IPS-15b (cell line): ENCODE measurements around the gene LCP2.

Experiments
- H3K27me3 ChIP-seq: one replicate; pipeline ENCODE4 v1.6.1; 2013; ENCODE audit warnings: low read length; ENCODE audit not compliant: control insufficient read depth, insufficient read depth
- H3K36me3 ChIP-seq: one replicate; pipeline ENCODE4 v1.6.1; 2013; ENCODE audit warnings: low read length; ENCODE audit not compliant: control insufficient read depth, insufficient read depth
- H3K4me1 ChIP-seq: one replicate; pipeline ENCODE4 v1.6.1; 2013; ENCODE audit warnings: mild to moderate bottlenecking, low read length; ENCODE audit not compliant: control insufficient read depth, insufficient read depth
- H3K4me3 ChIP-seq: one replicate; pipeline ENCODE4 v1.5.1; 2013; ENCODE audit warnings: low read depth, low read length
- H3K9ac ChIP-seq: one replicate; pipeline ENCODE4 v1.6.1; 2013; ENCODE audit warnings: low read depth, mild to moderate bottlenecking, low read length
- H3K9me3 ChIP-seq: one replicate; pipeline ENCODE4 v1.6.1; 2013; ENCODE audit warnings: mild to moderate bottlenecking, low read length; ENCODE audit not compliant: control insufficient read depth, insufficient read depth

Gene LCP2

DNA sequence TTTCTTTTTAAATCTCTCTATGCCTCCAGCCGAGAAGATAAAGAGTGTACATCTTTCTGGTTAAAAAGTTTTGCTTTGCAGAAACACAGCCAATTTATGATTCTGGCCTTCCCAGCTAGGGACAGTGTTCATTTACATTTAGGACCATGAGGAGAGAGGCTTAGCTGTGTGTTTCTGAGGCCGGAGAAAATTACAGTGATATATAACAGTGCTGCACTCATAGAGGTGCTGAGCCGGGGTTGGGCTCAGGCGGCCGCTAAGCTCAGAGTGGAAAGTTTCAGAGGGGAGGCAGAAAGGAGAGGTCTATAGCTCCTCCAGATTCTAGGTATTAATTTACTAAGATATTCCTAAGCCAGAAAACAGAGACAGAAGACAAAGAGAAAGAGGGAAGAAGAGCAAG lies 37.0 kb upstream of the LCP2 start:
- Histone ChIP-seq H3K36me3 (no peaks in the 10 kb centered on the region), H3K9me3 (no peaks in the 10 kb centered on the region), H3K27me3 (peaks cover 3% of the 10 kb centered on the region), H3K9ac (no peak overlapping the region), H3K4me3 (no peak overlapping the region), H3K4me1 (peaks cover 27% of the 10 kb centered on the region)

DNA sequence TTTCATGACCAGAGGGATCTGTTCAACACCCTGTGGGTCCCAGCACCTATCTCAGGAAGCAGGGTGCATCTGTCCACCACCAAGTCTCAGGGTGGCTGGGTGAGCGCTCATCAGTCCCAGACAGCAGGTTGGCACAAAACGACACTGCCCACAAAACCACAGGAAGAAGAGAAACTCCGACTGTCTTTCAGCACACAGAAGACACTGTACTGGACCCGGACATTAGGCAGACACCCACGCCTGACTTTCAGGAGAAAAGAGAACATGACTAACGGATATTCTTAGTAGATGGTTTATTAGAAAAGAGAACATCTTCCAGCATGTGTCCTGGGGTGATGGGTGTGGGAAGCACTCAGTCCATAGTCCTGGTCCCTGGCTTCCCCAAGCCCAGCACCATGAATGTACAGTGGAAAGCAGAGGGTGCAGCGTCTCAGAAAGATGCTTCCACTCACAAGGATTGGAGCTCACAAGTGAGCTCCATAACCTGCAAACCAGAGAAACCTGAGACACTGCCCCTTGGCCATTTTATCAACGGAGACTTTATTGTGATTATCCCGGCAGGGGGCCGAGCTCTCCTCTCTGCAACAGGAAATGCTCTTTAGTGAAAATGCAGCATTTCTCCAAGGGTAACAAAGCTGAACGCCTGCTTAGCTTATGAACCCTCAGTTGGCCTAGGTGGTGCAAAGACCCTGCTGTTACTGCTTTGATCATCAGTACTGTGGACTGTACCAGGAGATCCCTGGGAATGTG lies 35.8 kb upstream of the LCP2 start:
- Histone ChIP-seq H3K9ac (no peak overlapping the region), H3K36me3 (no peaks in the 10 kb centered on the region), H3K27me3 (peaks cover 3% of the 10 kb centered on the region), H3K9me3 (no peaks in the 10 kb centered on the region), H3K4me3 (peak overlapping the region; percentile 10), H3K4me1 (peaks cover 27% of the 10 kb centered on the region)

DNA sequence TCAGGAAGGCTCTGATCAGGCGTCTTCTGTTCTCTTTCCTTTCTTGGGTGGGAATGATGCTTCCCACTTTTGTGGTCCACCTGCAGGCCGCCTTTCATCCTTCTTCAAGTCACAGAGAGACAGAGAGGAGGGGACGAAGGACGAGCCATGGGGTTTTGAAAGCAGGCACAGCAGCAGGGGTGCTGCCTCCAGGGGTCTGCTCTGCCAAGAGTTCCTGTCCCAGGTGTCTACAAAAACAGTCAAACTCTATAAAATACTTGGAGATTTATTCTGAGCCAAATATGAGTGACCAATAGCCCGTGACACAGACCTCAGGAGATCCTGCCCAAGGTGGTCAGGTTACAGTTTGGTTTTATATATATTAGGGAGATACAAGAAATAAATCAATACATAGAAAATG lies 34.5 kb upstream of the LCP2 start:
- Histone ChIP-seq H3K9me3 (no peaks in the 10 kb centered on the region), H3K36me3 (no peaks in the 10 kb centered on the region), H3K4me1 (peaks cover 22% of the 10 kb centered on the region), H3K4me3 (no peak overlapping the region), H3K9ac (no peak overlapping the region), H3K27me3 (peaks cover 3% of the 10 kb centered on the region)

DNA sequence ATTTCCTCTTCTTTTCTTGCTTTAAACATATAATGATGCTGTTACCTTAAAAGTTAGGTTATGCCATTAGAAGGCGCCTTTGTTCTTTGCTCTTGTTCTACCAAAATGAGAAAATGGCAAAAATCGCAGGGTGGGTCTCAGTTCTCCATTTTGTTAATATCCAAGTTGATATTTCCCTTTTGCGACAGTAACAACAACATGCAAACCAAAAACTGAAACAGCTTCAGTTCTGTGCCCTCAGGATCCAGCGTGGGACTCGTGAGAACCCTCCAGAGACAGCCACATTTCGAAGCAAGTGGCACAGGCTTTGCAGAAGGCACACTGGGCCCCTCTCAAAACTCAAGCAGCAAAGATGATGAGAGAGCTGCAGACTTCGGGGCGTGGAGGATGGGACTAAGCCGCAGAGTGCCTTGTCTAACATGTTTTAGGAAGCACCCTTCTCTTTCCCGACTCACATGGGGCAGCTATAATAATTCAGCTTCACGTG lies 33.0 kb upstream of the LCP2 start:
- Histone ChIP-seq H3K4me3 (no peak overlapping the region), H3K9ac (no peak overlapping the region), H3K9me3 (no peaks in the 10 kb centered on the region), H3K27me3 (peaks cover 3% of the 10 kb centered on the region), H3K36me3 (no peaks in the 10 kb centered on the region), H3K4me1 (peaks cover 20% of the 10 kb centered on the region)

DNA sequence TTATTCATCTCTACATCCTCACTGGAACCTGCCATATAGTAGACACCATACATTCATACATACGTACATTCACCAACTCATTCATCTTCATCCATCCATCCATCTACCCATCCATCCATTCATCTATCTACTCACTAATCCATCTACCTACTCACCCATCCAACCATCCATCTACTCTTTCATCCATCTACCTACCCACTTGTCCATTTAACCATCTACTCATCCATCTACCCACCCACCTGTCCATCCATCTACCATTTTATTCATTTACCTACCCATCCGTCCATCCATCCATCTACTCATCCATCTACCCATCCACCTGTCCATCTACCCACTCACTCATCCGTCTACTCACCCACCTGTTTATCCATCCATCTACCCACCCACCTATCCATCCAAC lies 31.9 kb upstream of the LCP2 start:
- H3K4me1 ChIP-seq = peaks cover 20% of the 10 kb centered on the region
- H3K27me3 ChIP-seq = peaks cover 3% of the 10 kb centered on the region
- no peak overlapping the region for H3K4me3 ChIP-seq
- H3K36me3 ChIP-seq = no peaks in the 10 kb centered on the region
- H3K9ac ChIP-seq = no peak overlapping the region
- no peaks in the 10 kb centered on the region for H3K9me3 ChIP-seq

DNA sequence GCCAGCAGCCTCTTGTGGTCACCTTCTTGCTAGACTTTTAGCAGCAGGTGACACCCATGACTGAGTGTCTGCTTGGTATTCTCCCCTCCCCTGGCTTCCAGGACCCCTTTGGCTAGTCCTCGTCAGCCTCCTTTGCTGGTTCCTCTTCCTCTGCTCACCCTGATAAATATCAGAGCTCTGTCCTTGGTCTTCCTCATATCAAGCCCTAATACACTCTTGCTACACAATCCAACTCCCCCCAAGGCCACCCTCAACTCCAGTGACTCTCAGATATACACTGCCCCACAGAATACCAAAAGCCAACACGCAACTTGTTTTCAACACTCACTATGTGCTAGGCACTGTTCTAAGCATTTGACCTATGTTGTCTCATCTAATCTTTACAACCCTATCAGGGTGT lies 30.3 kb upstream of the LCP2 start:
- Histone ChIP-seq H3K9ac (no peak overlapping the region), H3K4me1 (peaks cover 6% of the 10 kb centered on the region), H3K27me3 (peaks cover 3% of the 10 kb centered on the region), H3K4me3 (no peak overlapping the region), H3K9me3 (no peaks in the 10 kb centered on the region), H3K36me3 (no peaks in the 10 kb centered on the region)

DNA sequence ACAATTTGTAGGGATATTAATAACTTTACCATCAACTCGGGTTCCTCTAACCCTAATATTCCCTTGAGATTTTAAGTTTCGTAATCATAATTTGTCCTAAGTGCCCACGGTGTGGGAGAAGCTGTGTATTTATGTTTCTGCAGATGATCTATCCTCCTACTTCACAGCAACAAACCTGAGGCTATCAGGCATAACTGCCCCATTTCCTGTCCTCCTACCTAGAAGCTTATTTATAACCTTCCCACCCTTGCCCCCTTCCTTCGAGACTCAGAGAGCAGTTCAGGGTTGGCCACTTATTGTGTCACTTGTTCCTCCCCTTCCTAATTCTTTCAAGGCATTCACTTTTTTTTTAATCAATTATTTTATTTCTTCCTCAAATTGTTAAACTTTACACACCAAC lies 29.6 kb upstream of the LCP2 start:
- H3K9me3 ChIP-seq = no peaks in the 10 kb centered on the region
- no peak overlapping the region for H3K9ac ChIP-seq
- H3K27me3 ChIP-seq = peaks cover 3% of the 10 kb centered on the region
- H3K4me1 ChIP-seq = no peaks in the 10 kb centered on the region
- H3K4me3 ChIP-seq = no peak overlapping the region
- no peaks in the 10 kb centered on the region for H3K36me3 ChIP-seq

DNA sequence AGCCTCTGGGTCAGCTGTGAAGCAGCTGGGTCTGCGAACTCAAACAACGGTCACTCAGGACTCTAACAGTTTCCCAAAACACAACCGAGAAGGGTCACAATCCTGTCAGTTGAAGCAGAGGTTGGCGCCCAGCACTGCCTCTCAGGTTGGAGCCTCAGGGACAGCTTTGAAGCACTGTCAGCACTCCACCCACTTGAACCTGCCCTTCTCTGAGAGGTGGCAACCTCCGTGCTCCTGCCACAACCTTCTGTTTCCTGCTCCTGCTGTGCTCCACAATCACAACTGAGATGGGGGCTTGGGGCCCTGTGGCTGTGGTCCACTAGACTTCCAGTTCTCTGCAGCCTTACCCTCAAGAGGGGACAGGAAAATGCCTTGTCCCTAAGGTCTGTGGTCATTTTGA lies 21.7 kb upstream of the LCP2 start:
- Histone ChIP-seq H3K36me3 (no peaks in the 10 kb centered on the region), H3K4me3 (no peak overlapping the region), H3K4me1 (no peaks in the 10 kb centered on the region), H3K27me3 (no peaks in the 10 kb centered on the region), H3K9ac (no peak overlapping the region), H3K9me3 (no peaks in the 10 kb centered on the region)

DNA sequence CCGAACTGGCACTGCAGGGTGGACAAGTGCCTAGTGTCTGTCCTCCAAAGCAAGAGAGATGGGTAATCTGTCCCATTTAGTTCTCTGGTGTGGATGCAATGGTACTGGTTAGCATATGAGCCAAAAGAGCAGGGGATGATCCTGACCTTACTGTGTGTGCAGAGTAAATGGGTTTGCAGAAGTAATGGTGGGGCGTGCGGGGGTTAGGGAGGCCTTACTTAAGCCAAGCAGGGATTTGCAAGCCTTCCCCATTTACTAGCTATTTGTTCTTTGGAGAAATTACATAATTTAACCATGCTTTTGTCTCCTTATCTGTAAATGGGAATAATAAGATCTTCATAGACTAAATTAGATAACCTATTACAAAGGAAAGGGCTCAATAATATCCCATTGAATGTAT lies 19.9 kb upstream of the LCP2 start:
- no peaks in the 10 kb centered on the region for H3K27me3 ChIP-seq

DNA sequence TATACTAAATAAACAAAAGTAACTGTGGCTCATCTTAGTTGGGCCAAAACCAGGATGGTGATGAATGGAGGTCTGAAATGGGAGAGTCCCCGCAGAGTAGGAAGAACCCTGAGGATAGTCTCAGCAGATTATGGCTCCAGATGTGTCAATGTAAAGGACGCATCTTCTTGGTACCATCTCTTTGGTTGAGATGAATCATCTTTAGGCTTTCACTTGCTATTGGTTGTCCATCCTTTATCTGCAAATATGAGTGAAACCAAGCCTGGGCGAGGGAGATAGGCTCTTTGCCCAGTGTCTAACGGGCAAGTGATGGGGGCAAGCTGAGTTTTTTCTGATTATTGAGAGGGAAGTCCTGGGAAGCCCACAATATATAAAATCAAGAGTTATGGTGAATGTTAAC lies 19.4 kb upstream of the LCP2 start:
- Histone ChIP-seq H3K4me1 (no peaks in the 10 kb centered on the region), H3K9me3 (no peaks in the 10 kb centered on the region), H3K9ac (no peak overlapping the region), H3K27me3 (no peaks in the 10 kb centered on the region), H3K36me3 (no peaks in the 10 kb centered on the region), H3K4me3 (no peak overlapping the region)

More for the DNA sequence above, 19.9 kb upstream of the LCP2 start:
- H3K9me3 ChIP-seq = no peaks in the 10 kb centered on the region
- H3K4me1 ChIP-seq = no peaks in the 10 kb centered on the region
- no peak overlapping the region for H3K4me3 ChIP-seq
- H3K36me3 ChIP-seq = no peaks in the 10 kb centered on the region
- H3K9ac ChIP-seq = no peak overlapping the region

DNA sequence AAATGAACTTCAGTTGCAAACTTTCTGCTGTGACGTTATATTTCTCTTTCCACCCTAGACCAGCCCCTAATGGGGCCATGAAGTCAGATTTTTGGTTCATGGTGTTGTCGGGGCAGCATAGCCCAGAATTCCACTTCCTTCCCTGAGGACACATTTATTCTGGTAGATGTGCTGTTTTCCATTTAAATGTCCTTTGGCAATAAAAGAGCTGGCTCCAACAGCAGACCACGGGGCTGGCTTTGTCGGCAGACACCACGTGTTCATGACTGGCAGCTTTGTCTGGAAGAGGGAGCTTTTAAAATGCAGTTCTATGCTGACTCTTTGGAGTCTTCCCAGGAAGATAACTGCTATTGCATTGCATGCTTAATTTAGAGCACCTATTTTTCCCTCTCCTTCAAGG lies 17.6 kb upstream of the LCP2 start:
- Histone ChIP-seq H3K27me3 (peaks cover 3% of the 10 kb centered on the region), H3K4me3 (no peak overlapping the region), H3K9ac (no peak overlapping the region), H3K36me3 (no peaks in the 10 kb centered on the region), H3K4me1 (no peaks in the 10 kb centered on the region), H3K9me3 (no peaks in the 10 kb centered on the region)

DNA sequence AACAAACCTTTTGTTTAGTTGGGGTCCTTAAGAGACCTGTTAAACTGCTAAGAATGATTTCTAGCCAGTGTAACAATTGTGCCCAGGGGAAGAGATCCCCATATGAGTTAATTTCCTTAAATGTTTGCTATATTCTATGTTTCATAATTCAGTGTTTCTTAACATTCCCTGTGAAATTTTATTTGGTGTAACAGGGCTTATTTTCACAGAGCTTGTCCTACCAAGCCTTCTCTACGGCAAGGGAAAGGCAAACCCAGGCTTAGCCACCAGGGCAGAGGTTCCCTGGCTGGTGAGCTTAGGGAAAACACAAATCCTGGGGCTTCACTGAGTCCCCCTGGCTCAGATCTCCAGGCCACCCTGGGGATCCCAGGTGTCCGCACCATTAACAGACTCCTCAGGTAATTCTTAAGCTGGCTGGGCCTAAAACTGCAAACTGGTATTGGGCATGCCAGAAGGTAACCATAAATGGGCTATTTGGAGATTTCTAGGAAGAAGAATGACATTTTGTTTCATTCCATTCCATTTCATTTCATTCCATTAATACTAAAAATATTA lies 17.0 kb upstream of the LCP2 start:
- peaks cover 3% of the 10 kb centered on the region for H3K27me3 ChIP-seq
- no peaks in the 10 kb centered on the region for H3K9me3 ChIP-seq

More for the DNA sequence above, 17.0 kb upstream of the LCP2 start:
- Histone ChIP-seq H3K9ac (no peak overlapping the region), H3K4me3 (no peak overlapping the region), H3K4me1 (no peaks in the 10 kb centered on the region), H3K36me3 (no peaks in the 10 kb centered on the region)
